DOHH2 (cell line): Measurements from ENCODE around the gene DPP4.

Experiments used
- CTCF ChIP-seq: fragments of 200-600 bp; sonication (generic); IDR thresholded peaks from one replicate; pipeline ENCODE4 v1.5.1; 2014; ENCODE audit warnings: antibody characterized with exemption, mild to moderate bottlenecking, low read depth, low read length; ENCODE audit not compliant: poor library complexity, severe bottlenecking
- EZH2phosphoT487 ChIP-seq: fragments of 200-600 bp; sonication (generic); IDR thresholded peaks from 2 replicates; pipeline ENCODE4 v1.6.1; 2017; ENCODE audit warnings: borderline replicate concordance, mild to moderate bottlenecking, antibody characterized with exemption, low read length, moderate library complexity, mixed read lengths

GRCh38 chr2:162000431-162000830, 73.6 kb downstream of the DPP4 start:
- no peak for TF ChIP-seq CTCF
- TF ChIP-seq EZH2phosphoT487 = no peak
